ENCODE measurements around the gene GALNT9.

DNA sequence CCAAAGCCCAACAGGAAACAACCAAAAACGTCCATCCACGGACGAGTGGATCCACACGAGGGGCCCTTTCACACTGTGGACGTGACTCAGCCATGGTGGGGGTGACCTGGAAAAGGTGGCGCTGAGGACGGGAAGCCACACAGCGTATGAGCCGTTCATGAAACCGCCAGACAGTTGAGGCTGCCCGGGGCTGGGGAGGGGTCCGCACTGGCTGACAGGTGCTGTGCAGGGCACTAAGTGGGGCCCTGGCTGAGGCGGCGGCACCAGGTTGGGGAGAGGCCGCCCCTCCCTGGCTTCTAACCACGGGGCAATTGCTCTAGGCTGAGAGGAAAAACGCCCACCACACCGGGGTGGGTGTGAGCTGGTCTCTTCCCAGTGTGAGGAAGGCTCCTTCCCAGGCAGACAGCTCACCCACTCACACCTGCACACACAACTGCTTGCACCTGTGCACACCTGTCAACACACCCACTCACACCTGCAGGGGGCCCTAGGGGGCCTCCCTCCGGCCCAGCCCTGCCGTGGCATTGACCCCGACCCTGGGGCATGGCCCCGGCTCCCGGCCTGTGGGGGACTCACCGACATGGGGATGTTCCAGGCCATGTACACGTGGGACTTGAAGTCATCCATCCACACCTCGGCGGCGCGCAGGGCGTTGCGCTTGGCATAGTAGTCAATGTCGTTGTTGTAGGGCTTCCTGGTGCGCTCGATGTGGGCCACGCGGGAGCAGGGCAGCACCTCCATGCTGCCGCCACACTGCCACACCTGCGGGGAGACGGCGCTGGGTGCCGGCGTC is 126.3 kb downstream of the GALNT9 start:
- no peak for TF ChIP-seq EZH2phosphoT487 (IDR thresholded peaks at IDR 0.05; ENCODE audit: borderline replicate concordance, low read length)
- TF ChIP-seq, protein P1, sequence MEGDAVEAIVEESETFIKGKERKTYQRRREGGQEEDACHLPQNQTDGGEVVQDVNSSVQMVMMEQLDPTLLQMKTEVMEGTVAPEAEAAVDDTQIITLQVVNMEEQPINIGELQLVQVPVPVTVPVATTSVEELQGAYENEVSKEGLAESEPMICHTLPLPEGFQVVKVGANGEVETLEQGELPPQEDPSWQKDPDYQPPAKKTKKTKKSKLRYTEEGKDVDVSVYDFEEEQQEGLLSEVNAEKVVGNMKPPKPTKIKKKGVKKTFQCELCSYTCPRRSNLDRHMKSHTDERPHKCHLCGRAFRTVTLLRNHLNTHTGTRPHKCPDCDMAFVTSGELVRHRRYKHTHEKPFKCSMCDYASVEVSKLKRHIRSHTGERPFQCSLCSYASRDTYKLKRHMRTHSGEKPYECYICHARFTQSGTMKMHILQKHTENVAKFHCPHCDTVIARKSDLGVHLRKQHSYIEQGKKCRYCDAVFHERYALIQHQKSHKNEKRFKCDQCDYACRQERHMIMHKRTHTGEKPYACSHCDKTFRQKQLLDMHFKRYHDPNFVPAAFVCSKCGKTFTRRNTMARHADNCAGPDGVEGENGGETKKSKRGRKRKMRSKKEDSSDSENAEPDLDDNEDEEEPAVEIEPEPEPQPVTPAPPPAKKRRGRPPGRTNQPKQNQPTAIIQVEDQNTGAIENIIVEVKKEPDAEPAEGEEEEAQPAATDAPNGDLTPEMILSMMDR (conservative IDR thresholded peaks at IDR 0.05; ENCODE audit: low read depth, low read length), result no peak
